ENCODE measurements around the gene STEEP1. TPM values are rescaled to one million over a fixed set of nuclear protein-coding genes. Genes with fewer than 3 reads are reported as not detected.
"Not testable (repeated sequence)": the region's sequence is repeated elsewhere in the genome, so short reads cannot be mapped to it uniquely, and the experiment has no call there.

STEEP1 gene
- total RNA-seq, 1 experiment from 2014 or later = 42.2 TPM

DNA sequence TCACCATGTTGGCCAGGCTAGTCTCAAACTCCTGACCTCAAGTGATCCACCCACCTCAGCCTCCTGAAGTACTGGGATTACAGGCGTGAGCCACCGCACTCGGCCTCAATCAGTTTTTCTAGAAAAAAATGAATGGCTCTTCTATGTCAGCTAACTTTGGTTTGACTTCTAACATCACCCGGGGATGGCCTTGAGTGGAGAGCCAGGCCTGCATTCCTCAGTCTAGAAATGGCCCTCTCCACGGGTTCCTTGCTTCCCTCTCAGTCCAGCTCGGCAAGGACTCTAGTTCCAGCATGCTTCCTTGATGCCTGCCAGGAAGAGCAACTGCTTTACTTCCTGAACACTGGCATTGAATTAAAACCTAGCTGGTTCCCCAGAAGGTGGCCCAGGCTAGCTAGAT lies 58.0 kb downstream of the STEEP1 start (continued):
- TF ChIP-seq, protein P1, sequence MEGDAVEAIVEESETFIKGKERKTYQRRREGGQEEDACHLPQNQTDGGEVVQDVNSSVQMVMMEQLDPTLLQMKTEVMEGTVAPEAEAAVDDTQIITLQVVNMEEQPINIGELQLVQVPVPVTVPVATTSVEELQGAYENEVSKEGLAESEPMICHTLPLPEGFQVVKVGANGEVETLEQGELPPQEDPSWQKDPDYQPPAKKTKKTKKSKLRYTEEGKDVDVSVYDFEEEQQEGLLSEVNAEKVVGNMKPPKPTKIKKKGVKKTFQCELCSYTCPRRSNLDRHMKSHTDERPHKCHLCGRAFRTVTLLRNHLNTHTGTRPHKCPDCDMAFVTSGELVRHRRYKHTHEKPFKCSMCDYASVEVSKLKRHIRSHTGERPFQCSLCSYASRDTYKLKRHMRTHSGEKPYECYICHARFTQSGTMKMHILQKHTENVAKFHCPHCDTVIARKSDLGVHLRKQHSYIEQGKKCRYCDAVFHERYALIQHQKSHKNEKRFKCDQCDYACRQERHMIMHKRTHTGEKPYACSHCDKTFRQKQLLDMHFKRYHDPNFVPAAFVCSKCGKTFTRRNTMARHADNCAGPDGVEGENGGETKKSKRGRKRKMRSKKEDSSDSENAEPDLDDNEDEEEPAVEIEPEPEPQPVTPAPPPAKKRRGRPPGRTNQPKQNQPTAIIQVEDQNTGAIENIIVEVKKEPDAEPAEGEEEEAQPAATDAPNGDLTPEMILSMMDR (IDR thresholded peaks at IDR 0.05) = no peak

DNA sequence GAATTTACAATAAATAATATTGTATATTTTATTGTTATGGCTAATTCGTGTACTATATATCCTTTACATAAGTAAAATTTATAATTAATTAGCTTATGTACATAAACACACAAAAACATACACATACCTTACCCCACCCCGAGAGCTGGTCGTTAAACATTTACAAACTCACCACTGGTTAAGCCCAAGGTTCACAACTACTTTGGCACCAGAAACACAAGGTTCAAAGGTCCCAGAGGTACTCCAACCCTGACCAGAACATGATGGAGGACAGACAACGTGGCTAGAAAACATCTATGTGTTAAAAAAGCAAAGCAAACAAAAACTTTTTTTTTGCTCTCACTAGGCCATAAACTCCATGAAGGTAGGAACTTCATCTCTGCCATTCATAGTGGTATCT lies 59.3 kb downstream of the STEEP1 start:
- in situ Hi-C loops (cut with HindIII; ENCODE audit: low pct_unique_long_range_greater_than_20kb, low sequenced_read_pairs) (no loop called here), intact Hi-C loops (cut with micrococcal nuclease; ENCODE audit: unreplicated experiment) (no loop called here)
- no peaks in the 10 kb centered on the region for H3K9me3 ChIP-seq (ENCODE audit: control insufficient read depth, insufficient read depth, low read depth, low read length)
- H3K4me1 ChIP-seq (ENCODE audit: control insufficient read depth, insufficient read depth, low read length) = peaks cover 13% of the 10 kb centered on the region
- no peaks in the 10 kb centered on the region for H3K36me3 ChIP-seq (ENCODE audit: control insufficient read depth, insufficient read depth, low read length)
- H3K27ac ChIP-seq (ENCODE audit: low read length) = no peak overlapping the region
- H3K4me3 ChIP-seq (ENCODE audit: low read depth in 2 of 2, low read length in 2 of 2) = no peak overlapping the region
- ChIA-PET CTCF (no interaction called here), POLR2A (interaction anchor here (0.6 kb wide), 1 partner anchor 12 kb away, joined by 13 read pairs; no protein-coding TSS in a partner anchor)
- ATAC-seq (no peak), DNase-seq (ENCODE audit: low read depth, low spot score) (no peak)
- BruUV-seq (replicated peaks) = no TSS peak
- TF ChIP-seq TCF7L2 (IDR thresholded peaks at IDR 0.05; ENCODE audit: low read depth, low read length) (no peak), POLR2AphosphoS5 (IDR thresholded peaks at IDR 0.05; ENCODE audit: low read depth, low read length) (no peak), REST (IDR thresholded peaks at IDR 0.05; ENCODE audit: insufficient read depth in 1 of 2, low read depth in 2 of 2, low read length in 1 of 2) (no peak), SIN3A (IDR thresholded peaks at IDR 0.05; ENCODE audit: borderline replicate concordance, insufficient read depth, low read depth, low read length) (no peak)
- TF ChIP-seq, protein P1 (IDR thresholded peaks at IDR 0.05) = no peak
- no peaks in the 10 kb centered on the region for H3K27me3 ChIP-seq (ENCODE audit: control insufficient read depth, insufficient read depth, low read length)

- POLR2A ChIA-PET; H3K36me3 ChIP-seq (ENCODE audit: control insufficient read depth, insufficient read depth, low read length); H3K27ac ChIP-seq (ENCODE audit: low read length); BruUV-seq (replicated peaks); H3K9me3 ChIP-seq (ENCODE audit: control insufficient read depth, insufficient read depth, low read depth, low read length); CTCF ChIA-PET; in situ Hi-C loops (cut with HindIII; ENCODE audit: low pct_unique_long_range_greater_than_20kb, low sequenced_read_pairs); H3K27me3 ChIP-seq (ENCODE audit: control insufficient read depth, insufficient read depth, low read length); ATAC-seq; DNase-seq (ENCODE audit: low read depth, low spot score); H3K4me3 ChIP-seq (ENCODE audit: low read depth in 2 of 2, low read length in 2 of 2); intact Hi-C loops (cut with micrococcal nuclease; ENCODE audit: unreplicated experiment): not testable (repeated sequence)
- peaks cover 13% of the 10 kb centered on the region for H3K4me1 ChIP-seq (ENCODE audit: control insufficient read depth, insufficient read depth, low read length)
Measured at GRCh38 chrX:119505145-119505544, 60.1 kb downstream of the STEEP1 start.
